Thyroid gland (tissue), 4 donors: ENCODE data around the gene FMO2. TPM values are rescaled to one million over a fixed set of nuclear protein-coding genes. Genes with fewer than 3 reads are reported as not detected.

Source experiments
- DNase-seq, 2 donors: peaks; one replicate each; pipeline ENCODE4 v3.0.0-alpha.2; 2019
- H3K27ac ChIP-seq, 3 donors: fragments of 200-600 bp; sonication (generic); 1 replicate in 2 of 3; 2 replicates in 1 of 3; pipeline ENCODE4 v1.5.1; 2016 to 2019; ENCODE audit warnings: mild to moderate bottlenecking in 1 of 3, moderate library complexity in 1 of 3
- H3K27me3 ChIP-seq: fragments of 200-600 bp; sonication (generic); one replicate; pipeline ENCODE4 v1.5.1; 2019
- H3K36me3 ChIP-seq, 2 donors: fragments of 200-600 bp; sonication (generic); one replicate each; pipeline ENCODE4 v1.5.1; 2016 to 2019
- H3K4me1 ChIP-seq, 2 donors: fragments of 200-600 bp; sonication (generic); one replicate each; pipeline ENCODE4 v1.5.1; 2017 to 2019
- H3K4me3 ChIP-seq, 3 donors: fragments of 200-600 bp; sonication (generic); replicated peaks in 1 of 3; 1 replicate in 2 of 3; 2 replicates in 1 of 3; pipeline ENCODE4 v1.5.1; 2016; ENCODE audit warnings: mild to moderate bottlenecking in 1 of 3
- H3K9me3 ChIP-seq: fragments of 200-600 bp; sonication (generic); one replicate; pipeline ENCODE4 v1.5.1; 2017
- POLR2A ChIP-seq, 2 donors: fragments of 450-650 bp; IDR thresholded peaks; one replicate each; pipeline ENCODE4 v1.6.1; 2017; ENCODE audit warnings: antibody characterized with exemption in 2 of 2, mild to moderate bottlenecking in 2 of 2, moderate library complexity in 1 of 2
- WGBS, 2 donors: methylation state at CpG; one replicate each; pipeline ENCODE4 v1.1.5; 2017; 5-methylcytosine and 5-hydroxymethylcytosine counted together
- intact Hi-C: fragments of 100-400 bp; cut with DNase I; formaldehyde crosslinking; loops from one replicate; pipeline ENCODE4 v1.15.1; 2023
- total RNA-seq, 4 donors: library from RNA; depleted of rRNA; stranded (reverse); fragments of >200 nt; gene quantifications; one replicate each; pipeline ENCODE4 v1.2.3, GENCODE V29; 2016
- TF ChIP-seq, protein P1 (sequence below), 6 experiments: fragments of 200-600 bp in 3 of 6; fragments of 450-650 bp in 3 of 6; sonication (generic) in 3 of 6; IDR thresholded peaks; one replicate each; pipeline ENCODE4 v1.5.1; 2016 to 2019; ENCODE audit warnings: antibody characterized with exemption in 6 of 6, mild to moderate bottlenecking in 2 of 6, inconsistent platforms in 1 of 6, moderate library complexity in 1 of 6

FMO2 gene
- total RNA-seq, 4 donors from 2014 or later: 13.8 to 128 (median 14.5) TPM

DNA sequence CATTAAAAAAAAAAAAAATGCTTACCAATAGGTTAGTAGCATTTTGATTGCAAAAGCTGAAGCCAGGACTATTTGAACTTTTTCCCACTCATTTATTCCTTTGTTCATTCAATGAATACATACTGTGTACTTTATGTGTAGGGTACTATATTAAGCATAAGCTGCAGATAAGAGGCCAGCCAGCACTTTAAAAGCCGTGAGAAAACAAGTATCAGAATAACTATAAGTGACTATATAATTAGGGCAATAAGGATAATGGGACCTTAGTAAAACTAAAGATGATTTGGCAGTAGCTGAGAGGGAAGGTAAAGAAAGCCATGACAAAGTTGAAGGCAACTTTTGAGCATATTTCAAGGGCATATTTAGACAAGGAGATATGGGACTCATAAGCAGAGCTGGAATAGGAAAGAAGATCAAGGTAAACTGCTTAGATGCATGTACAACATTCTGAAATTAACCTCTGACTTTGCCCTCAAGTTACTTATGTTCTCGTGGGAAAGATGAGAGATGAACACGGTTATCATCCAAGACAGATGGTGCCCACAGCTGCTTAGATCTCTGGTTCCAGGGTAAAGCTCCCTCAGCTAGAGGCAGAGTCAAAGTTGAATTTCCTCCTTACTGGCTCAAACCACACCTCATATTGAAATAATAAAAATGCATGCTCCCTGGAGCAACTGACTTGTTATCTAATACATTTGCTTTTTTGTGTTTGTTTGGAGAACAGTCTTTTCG lies 44.0 kb upstream of the FMO2 start:
- no peaks in the 10 kb centered on the region for H3K36me3 ChIP-seq
- H3K4me3 ChIP-seq: no peak overlapping the region
- intact Hi-C loops: no loop called here
- peak overlapping the region; percentile 34 to 84 (median 83) for H3K27ac ChIP-seq
- 64 to 71% methylated on average over 4 of the region's 4 CpGs for WGBS, 2 donors
- peaks cover 0 to 26% of the 10 kb centered on the region in 2 donors for H3K4me1 ChIP-seq
- DNase-seq: no peak
- no peaks in the 10 kb centered on the region for H3K27me3 ChIP-seq
- no peaks in the 10 kb centered on the region for H3K9me3 ChIP-seq
- TF ChIP-seq, protein P1, sequence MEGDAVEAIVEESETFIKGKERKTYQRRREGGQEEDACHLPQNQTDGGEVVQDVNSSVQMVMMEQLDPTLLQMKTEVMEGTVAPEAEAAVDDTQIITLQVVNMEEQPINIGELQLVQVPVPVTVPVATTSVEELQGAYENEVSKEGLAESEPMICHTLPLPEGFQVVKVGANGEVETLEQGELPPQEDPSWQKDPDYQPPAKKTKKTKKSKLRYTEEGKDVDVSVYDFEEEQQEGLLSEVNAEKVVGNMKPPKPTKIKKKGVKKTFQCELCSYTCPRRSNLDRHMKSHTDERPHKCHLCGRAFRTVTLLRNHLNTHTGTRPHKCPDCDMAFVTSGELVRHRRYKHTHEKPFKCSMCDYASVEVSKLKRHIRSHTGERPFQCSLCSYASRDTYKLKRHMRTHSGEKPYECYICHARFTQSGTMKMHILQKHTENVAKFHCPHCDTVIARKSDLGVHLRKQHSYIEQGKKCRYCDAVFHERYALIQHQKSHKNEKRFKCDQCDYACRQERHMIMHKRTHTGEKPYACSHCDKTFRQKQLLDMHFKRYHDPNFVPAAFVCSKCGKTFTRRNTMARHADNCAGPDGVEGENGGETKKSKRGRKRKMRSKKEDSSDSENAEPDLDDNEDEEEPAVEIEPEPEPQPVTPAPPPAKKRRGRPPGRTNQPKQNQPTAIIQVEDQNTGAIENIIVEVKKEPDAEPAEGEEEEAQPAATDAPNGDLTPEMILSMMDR (IDR thresholded peaks at IDR 0.05): no peak
- no peak for TF ChIP-seq POLR2A (IDR thresholded peaks at IDR 0.05)

DNA sequence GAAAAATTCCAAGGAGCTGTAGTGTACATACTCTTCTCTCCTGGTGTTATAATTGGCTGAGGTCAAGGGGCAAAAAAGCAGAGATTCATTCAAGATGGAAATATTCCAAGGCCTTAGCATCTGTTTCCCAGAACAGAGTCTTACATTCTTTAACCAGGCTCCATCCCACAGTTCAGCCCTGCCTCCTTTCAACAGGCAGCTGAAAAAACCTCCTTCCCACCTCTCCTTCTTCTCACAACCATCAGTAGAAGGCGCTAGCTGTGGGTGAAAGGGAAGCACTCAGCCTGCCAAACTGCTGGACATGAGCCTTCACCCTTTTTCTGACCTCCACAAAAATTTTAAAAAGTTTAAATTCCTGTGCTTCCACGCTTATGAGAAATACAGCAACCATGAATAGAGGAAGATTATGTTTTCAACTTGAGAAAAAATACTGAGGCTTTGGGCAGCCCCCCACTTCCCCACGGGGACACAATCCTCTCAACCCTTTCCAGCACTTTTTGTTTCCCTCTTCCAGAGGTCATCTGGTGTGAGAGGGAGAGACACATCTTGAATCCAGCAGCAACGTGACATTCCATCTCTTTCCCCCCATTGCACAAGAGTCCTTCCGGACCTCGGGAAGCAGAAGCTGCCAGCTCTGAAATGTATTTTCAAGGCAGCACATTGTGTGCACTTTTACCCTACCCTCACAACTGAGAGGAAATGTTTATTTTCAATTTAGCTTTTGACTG lies 43.2 kb upstream of the FMO2 start:
- H3K36me3 ChIP-seq: no peaks in the 10 kb centered on the region
- peak overlapping the region; percentile 34 to 84 (median 83) for H3K27ac ChIP-seq
- H3K4me1 ChIP-seq: peaks cover 0 to 26% of the 10 kb centered on the region in 2 donors
- no peak for TF ChIP-seq POLR2A (IDR thresholded peaks at IDR 0.05)
- TF ChIP-seq, protein P1 (IDR thresholded peaks at IDR 0.05): no peak
- no peaks in the 10 kb centered on the region for H3K9me3 ChIP-seq
- H3K27me3 ChIP-seq: no peaks in the 10 kb centered on the region
- intact Hi-C loops: no loop called here
- H3K4me3 ChIP-seq: no peak overlapping the region
- WGBS, 2 donors: 30 to 58% methylated on average over 6 of the region's 6 CpGs
- peak; percentile 10 to 14 for DNase-seq

DNA sequence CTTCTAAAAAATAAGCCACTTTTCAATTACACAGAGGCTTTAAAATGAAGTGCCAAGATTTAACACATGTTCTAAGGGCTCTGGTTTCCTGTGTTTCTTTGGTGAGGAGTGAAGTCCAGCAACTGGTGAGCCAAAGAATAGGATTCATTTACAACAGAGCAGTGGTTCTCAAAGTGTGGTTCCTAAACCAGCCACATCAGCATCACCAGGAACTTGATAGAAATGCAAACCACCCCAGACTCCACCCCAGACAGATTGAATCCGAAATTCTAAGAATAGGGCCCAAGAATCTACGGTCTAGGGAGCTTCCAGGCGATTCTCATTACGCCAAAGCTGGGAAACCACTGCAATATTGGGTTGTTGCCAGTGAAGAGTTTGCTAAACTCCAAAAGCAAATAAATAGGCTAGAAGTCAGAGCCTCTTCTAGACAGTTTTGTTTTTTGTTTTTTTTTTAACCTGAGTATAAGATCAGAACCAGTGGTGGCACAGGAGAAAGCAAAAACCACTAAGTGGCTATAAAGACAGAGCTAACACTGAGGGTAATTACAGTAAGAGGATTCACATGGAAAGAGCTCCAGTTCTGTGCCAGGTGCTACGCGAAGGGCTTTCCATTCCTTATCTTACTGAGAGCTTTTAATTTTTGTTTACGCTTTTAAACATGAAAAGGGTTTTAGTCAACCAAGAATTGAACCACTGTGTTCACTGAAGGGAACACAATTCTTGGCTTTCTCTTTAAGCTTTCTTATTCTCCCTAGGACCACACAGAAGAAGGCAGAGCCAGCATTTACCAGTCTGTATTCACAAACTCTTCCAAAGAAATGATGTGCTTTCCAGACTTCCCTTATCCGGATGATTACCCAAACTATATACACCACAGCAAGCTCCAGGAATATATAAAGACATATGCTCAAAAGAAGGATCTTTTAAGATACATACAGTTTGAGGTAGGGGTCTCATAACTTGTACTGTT lies 42.4 kb upstream of the FMO2 start:
- Histone ChIP-seq H3K36me3 (no peaks in the 10 kb centered on the region), H3K4me3 (no peak overlapping the region), H3K4me1 (peaks cover 0 to 26% of the 10 kb centered on the region in 2 donors), H3K9me3 (no peaks in the 10 kb centered on the region), H3K27me3 (no peaks in the 10 kb centered on the region), H3K27ac (peak overlapping the region; percentile 38 to 84 (median 83))
- WGBS, 2 donors: 42 to 62% methylated on average over 8 of the region's 8 CpGs
- TF ChIP-seq POLR2A (IDR thresholded peaks at IDR 0.05): no peak
- TF ChIP-seq, protein P1 (IDR thresholded peaks at IDR 0.05): no peak
- intact Hi-C loops: no loop called here
- DNase-seq: no peak

DNA sequence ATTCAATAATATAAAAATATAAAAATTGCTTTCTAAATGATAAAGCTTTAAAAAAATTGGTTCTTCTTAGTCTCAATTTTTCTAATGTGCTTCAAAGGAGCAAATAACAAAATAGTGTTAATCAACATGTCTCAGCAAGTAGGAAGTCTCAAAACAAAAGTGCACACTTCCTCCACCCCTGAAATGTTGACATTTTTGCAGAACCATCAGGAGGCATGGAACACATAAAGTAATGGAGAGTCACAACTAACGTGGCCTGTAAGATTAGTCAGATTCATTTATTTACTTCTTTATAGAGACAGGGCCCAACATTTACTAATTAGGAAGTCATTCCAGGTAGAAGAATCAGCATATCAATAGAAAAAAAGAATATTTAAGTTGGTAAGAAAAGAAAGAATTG lies 34.9 kb upstream of the FMO2 start:
- Histone ChIP-seq H3K27ac (no peak overlapping the region), H3K27me3 (no peaks in the 10 kb centered on the region), H3K4me1 (no peaks in the 10 kb centered on the region), H3K9me3 (no peaks in the 10 kb centered on the region), H3K36me3 (no peaks in the 10 kb centered on the region), H3K4me3 (no peak overlapping the region)
- TF ChIP-seq, protein P1 (IDR thresholded peaks at IDR 0.05): no peak
- TF ChIP-seq POLR2A (IDR thresholded peaks at IDR 0.05): no peak
- intact Hi-C loops: no loop called here
- no peak for DNase-seq
- WGBS, 2 donors: 77 to 96% methylated on average over 1 of the region's 1 CpG
